NOMO-1 (cell line): ENCODE measurements around the gene SULT1E1.

ENCODE experiments used
- DNase-seq, 2 experiments: peaks; one replicate each; lab custom pipeline; 2025; ENCODE audit not compliant: unreplicated experiment in 2 of 2; lab: John Stamatoyannopoulos, UW

The SULT1E1 gene

GRCh38 chr4:69811166-69811565 is 48.8 kb downstream of the SULT1E1 start:
- DNase-seq = peak in 1 of 2 experiments; percentile 21

GRCh38 chr4:69800599-69800998 is 59.3 kb downstream of the SULT1E1 start:
- no peak for DNase-seq

- DNase-seq = no peak
Observed at GRCh38 chr4:69799337-69799736, 60.6 kb downstream of the SULT1E1 start.

- DNase-seq = no peak
Observed at GRCh38 chr4:69793732-69794131, 66.2 kb downstream of the SULT1E1 start.
